Hepatocyte (in vitro differentiated cells): ENCODE results near the gene LRCOL1. TPM values are rescaled to one million over a fixed set of nuclear protein-coding genes. Genes with fewer than 3 reads are reported as not detected.

ENCODE experiments used
- DNase-seq: peaks from one replicate; pipeline ENCODE4 v3.0.0-alpha.2; 2016; ENCODE audit warnings: low spot score
- H2AFZ ChIP-seq: fragments of 200-600 bp; sonication (generic); 2 replicates; pipeline ENCODE4 v1.6.0; 2016; ENCODE audit warnings: antibody characterized with exemption, mild to moderate bottlenecking
- H3K27ac ChIP-seq: fragments of 200-600 bp; sonication (generic); 2 replicates; pipeline ENCODE4 v1.5.1; 2016; ENCODE audit warnings: mild to moderate bottlenecking
- H3K27me3 ChIP-seq: fragments of 200-600 bp; sonication (generic); 2 replicates; pipeline ENCODE4 v1.6.1; 2016
- H3K36me3 ChIP-seq: fragments of 200-600 bp; sonication (generic); replicated peaks from 2 replicates; pipeline ENCODE4 v1.5.1; 2016; ENCODE audit warnings: low read depth; ENCODE audit not compliant: insufficient read depth
- H3K4me1 ChIP-seq: fragments of 200-600 bp; sonication (generic); 2 replicates; pipeline ENCODE4 v1.5.1; 2016; ENCODE audit warnings: mild to moderate bottlenecking, moderate library complexity; ENCODE audit not compliant: insufficient read depth
- H3K4me2 ChIP-seq: fragments of 200-600 bp; sonication (generic); 2 replicates; pipeline ENCODE4 v1.6.0; 2016
- H3K4me3 ChIP-seq: fragments of 200-600 bp; sonication (generic); 2 replicates; pipeline ENCODE4 v1.5.1; 2016; ENCODE audit warnings: mild to moderate bottlenecking
- H3K79me2 ChIP-seq: fragments of 200-600 bp; sonication (generic); 2 replicates; pipeline ENCODE4 v1.6.0; 2017; ENCODE audit warnings: mild to moderate bottlenecking
- H3K9me2 ChIP-seq: fragments of 200-600 bp; sonication (generic); replicated peaks from 2 replicates; pipeline ENCODE4 v1.6.0; 2017; ENCODE audit warnings: mild to moderate bottlenecking; ENCODE audit not compliant: insufficient read depth
- H3K9me3 ChIP-seq: fragments of 200-600 bp; sonication (generic); 2 replicates; pipeline ENCODE4 v1.5.1; 2016; ENCODE audit warnings: low read depth, mild to moderate bottlenecking
- H4K20me1 ChIP-seq: fragments of 200-600 bp; sonication (generic); 2 replicates; pipeline ENCODE4 v1.6.0; 2016; ENCODE audit warnings: mild to moderate bottlenecking; ENCODE audit not compliant: insufficient read depth, poor library complexity, severe bottlenecking
- CTCF ChIP-seq: fragments of 200-600 bp; sonication (generic); IDR thresholded peaks from 2 replicates; pipeline ENCODE4 v1.5.1; 2016; ENCODE audit warnings: antibody characterized with exemption, mild to moderate bottlenecking; ENCODE audit not compliant: poor library complexity
- EZH2 ChIP-seq: fragments of 200-600 bp; sonication (generic); IDR thresholded peaks from 2 replicates; pipeline ENCODE4 v1.6.1; 2016; ENCODE audit warnings: antibody characterized with exemption, mild to moderate bottlenecking, borderline replicate concordance
- EZH2phosphoT487 ChIP-seq: fragments of 200-600 bp; sonication (generic); IDR thresholded peaks from one replicate; pipeline ENCODE4 v1.6.1; 2018; ENCODE audit warnings: antibody characterized with exemption, mild to moderate bottlenecking, low read depth, moderate library complexity; ENCODE audit not compliant: unreplicated experiment, severe bottlenecking
- WGBS: methylation state at CpG from one replicate; pipeline ENCODE4 v1.1.6; 2016; ENCODE audit warnings: low lambda C conversion rate; ENCODE audit errors: missing lambda C conversion rate; 5-methylcytosine and 5-hydroxymethylcytosine counted together
- polyA plus RNA-seq: library from polyadenylated mRNA; unstranded; fragments of >200 nt; fragmentation: Nextera tagmentation; extraction: Ambion mirVana; gene quantifications from 2 replicates; pipeline ENCODE4 v1.2.1, GENCODE V29; 2016
- total RNA-seq: library from RNA; depleted of rRNA; stranded (reverse); fragments of >200 nt; gene quantifications from 2 replicates; pipeline ENCODE4 v1.2.3, GENCODE V29; 2014

The LRCOL1 gene
- total and polyA plus RNA-seq, 2 experiments from 2014 or later = 0.28 TPM; not detected in 1

GRCh38 chr12:132646850-132647249, 36.5 kb upstream of the LRCOL1 start:
- WGBS = 97% methylated on average over 7 of the region's 7 CpGs
- TF ChIP-seq CTCF = no peak
- no peak for TF ChIP-seq EZH2
- TF ChIP-seq EZH2phosphoT487 = no peak
- Histone ChIP-seq H2AFZ (no peak overlapping the region), H3K4me1 (no peaks in the 10 kb centered on the region), H3K4me2 (no peak overlapping the region), H4K20me1 (no peaks in the 10 kb centered on the region), H3K9me2 (no peaks in the 10 kb centered on the region), H3K79me2 (no peaks in the 10 kb centered on the region), H3K27me3 (no peaks in the 10 kb centered on the region), H3K4me3 (no peak overlapping the region), H3K27ac (no peak overlapping the region), H3K36me3 (no peaks in the 10 kb centered on the region), H3K9me3 (no peaks in the 10 kb centered on the region)
- no peak for DNase-seq

GRCh38 chr12:132642846-132643835, 32.8 kb upstream of the LRCOL1 start:
- Histone ChIP-seq H3K4me2 (no peak overlapping the region), H3K27me3 (no peaks in the 10 kb centered on the region), H3K4me3 (no peak overlapping the region), H3K36me3 (no peaks in the 10 kb centered on the region), H3K9me2 (no peaks in the 10 kb centered on the region), H3K79me2 (no peaks in the 10 kb centered on the region), H3K4me1 (no peaks in the 10 kb centered on the region), H3K9me3 (no peaks in the 10 kb centered on the region), H2AFZ (no peak overlapping the region), H4K20me1 (no peaks in the 10 kb centered on the region), H3K27ac (no peak overlapping the region)
- DNase-seq = no peak
- TF ChIP-seq CTCF (no peak), EZH2phosphoT487 (no peak), EZH2 (no peak)
- WGBS = 98% methylated on average over 30 of the region's 30 CpGs

GRCh38 chr12:132641811-132642650, 31.6 kb upstream of the LRCOL1 start:
- H3K9me2 ChIP-seq = no peaks in the 10 kb centered on the region
- no peak overlapping the region for H3K4me3 ChIP-seq
- H3K79me2 ChIP-seq = no peaks in the 10 kb centered on the region
- no peak overlapping the region for H3K4me2 ChIP-seq
- WGBS = 97% methylated on average over 28 of the region's 28 CpGs
- TF ChIP-seq CTCF = no peak
- no peak for TF ChIP-seq EZH2phosphoT487
- no peak for TF ChIP-seq EZH2
- no peak for DNase-seq
- no peaks in the 10 kb centered on the region for H3K36me3 ChIP-seq
- H3K4me1 ChIP-seq = no peaks in the 10 kb centered on the region
- no peaks in the 10 kb centered on the region for H3K27me3 ChIP-seq
- no peaks in the 10 kb centered on the region for H4K20me1 ChIP-seq
- no peaks in the 10 kb centered on the region for H3K9me3 ChIP-seq
- no peak overlapping the region for H2AFZ ChIP-seq
- H3K27ac ChIP-seq = no peak overlapping the region
